ENCODE data around the gene NUP85. TPM values are rescaled to one million over a fixed set of nuclear protein-coding genes. Genes with fewer than 3 reads are reported as not detected.
"Not testable (repeated sequence)": the region's sequence is repeated elsewhere in the genome, so short reads cannot be mapped to it uniquely, and the experiment has no call there.

The NUP85 gene
- total RNA-seq, 1 donor = 41.5 TPM

DNA sequence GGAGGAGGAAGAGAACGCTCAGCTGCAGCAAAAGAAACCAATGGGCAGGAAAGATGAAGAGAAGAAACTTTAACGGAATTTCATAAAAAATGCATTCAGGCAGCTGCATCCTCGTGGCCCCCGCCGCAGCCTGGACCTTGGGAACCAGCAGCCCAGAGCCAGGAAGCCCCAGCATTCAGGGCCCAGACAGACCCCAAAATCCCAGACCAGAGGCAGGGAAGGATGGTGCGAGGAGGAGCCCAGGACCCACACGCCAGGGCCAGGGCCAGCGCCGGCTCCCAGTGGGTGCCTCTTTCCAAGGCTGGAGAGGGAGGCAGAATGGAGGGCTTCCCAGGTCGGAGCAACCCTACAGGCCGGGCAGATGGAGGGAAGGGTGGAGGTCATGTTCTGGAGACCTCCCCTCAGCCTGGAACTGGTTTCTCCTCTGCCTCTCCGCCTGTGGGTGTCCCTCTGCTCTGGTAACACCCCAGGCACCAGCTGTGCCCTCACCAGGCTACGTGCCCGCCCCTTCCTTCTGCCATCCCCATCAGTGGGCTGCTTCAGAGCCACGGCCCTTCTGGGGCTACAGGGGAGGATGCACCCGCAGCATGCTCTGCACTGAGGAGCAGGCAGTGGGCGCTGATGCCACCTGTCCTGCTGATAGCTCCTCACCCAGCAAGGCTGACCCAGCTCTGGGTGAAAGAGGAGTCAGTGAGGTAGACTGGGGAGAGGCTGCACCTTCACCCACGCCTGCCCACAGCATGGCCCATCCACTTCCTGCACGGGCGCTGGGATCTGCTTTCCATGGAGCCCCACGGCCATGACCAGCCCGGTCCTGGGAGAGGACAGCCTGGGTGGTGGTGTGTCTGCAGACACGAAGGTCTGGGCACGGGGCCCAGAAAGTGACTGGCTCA lies 66.7 kb downstream of the NUP85 start:
- TF ChIP-seq, protein P1, sequence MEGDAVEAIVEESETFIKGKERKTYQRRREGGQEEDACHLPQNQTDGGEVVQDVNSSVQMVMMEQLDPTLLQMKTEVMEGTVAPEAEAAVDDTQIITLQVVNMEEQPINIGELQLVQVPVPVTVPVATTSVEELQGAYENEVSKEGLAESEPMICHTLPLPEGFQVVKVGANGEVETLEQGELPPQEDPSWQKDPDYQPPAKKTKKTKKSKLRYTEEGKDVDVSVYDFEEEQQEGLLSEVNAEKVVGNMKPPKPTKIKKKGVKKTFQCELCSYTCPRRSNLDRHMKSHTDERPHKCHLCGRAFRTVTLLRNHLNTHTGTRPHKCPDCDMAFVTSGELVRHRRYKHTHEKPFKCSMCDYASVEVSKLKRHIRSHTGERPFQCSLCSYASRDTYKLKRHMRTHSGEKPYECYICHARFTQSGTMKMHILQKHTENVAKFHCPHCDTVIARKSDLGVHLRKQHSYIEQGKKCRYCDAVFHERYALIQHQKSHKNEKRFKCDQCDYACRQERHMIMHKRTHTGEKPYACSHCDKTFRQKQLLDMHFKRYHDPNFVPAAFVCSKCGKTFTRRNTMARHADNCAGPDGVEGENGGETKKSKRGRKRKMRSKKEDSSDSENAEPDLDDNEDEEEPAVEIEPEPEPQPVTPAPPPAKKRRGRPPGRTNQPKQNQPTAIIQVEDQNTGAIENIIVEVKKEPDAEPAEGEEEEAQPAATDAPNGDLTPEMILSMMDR (IDR thresholded peaks at IDR 0.05; ENCODE audit: insufficient read depth, low read length) = no peak
- DNase-seq (ENCODE audit: low read depth) = no peak
- H3K4me3 ChIP-seq (ENCODE audit: low read depth, low read length) = peak overlapping the region; percentile 80

DNA sequence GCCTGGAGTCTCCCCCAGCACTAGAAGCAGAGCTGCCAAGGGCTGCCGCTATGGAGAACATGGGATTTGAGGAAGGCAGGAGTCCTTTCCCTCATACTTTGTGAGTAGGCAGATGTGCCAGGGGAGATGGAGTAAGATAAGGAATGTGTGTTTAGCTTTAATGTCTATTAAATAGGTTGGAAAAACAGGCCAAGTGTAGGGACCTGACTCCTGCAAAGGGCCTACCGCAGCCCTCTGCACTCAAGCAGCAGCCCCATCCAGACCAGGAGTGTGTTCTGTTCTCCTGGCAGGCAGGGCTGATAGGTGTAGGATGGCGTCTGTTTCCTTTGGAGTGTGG lies 67.3 kb downstream of the NUP85 start:
- TF ChIP-seq, protein P1 (IDR thresholded peaks at IDR 0.05; ENCODE audit: insufficient read depth, low read length) = no peak
- peak; percentile 72 for DNase-seq (ENCODE audit: low read depth)
- no peak overlapping the region for H3K4me3 ChIP-seq (ENCODE audit: low read depth, low read length)

DNA sequence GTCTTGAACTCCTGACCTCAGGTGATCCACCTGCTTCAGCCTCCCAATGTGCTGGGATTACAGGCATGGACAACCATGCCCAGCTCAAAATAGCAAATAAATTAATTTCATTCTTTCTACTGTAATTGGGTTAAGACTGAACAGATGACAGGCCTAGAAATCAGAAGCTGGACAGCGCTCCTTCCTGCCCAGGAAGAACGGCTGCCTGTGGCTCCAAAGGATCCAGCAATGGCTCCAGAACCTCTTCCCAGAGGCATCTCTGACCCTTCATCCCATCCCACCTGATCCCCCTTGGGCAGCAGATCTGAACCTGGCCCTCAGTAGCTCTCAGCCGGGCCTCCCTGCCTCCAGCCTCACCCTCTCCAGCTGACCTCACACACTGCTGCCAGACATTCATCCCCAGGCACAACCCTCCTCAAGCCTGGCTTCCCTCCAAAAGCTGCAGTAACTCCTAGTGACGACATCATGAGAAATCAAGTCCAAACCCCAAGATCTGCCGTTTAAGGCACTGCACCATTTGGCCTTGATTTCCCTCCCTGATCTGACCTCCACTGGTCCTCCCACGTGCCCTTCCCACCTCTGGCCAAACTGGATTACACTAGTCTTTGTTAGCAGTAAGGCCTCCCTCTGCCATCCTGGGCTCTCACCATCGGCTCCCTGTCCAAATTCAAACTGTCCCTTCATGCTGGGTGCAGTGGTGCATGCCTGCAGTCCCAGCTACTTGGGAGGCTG lies 68.7 kb downstream of the NUP85 start:
- peak; percentile 85 for DNase-seq (ENCODE audit: low read depth)
- TF ChIP-seq, protein P1 (IDR thresholded peaks at IDR 0.05; ENCODE audit: insufficient read depth, low read length) = no peak
- H3K4me3 ChIP-seq (ENCODE audit: low read depth, low read length) = no peak overlapping the region

DNA sequence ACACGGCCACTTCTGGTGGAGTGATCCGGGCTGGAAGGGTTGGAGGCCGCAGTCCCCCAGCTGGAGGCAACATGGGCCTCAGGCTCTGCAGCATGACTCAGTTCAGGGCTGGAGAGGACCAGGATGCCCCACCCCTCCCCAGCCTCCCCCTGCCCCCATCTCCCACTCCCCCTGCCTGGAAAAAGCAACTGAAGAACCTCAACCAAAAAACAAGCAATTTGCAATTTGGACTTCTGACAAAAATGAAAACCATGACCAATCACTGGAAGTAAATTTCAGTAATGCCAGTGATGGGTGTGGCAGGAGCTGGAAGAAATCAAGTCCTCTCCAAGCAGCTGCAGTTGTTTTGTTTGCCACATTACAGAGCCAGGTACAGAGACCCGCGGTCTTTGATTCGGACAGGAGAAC lies 72.2 kb downstream of the NUP85 start:
- DNase-seq (ENCODE audit: low read depth) = peak; percentile 74
- no peak overlapping the region for H3K4me3 ChIP-seq (ENCODE audit: low read depth, low read length)
- TF ChIP-seq, protein P1 (IDR thresholded peaks at IDR 0.05; ENCODE audit: insufficient read depth, low read length) = no peak

DNA sequence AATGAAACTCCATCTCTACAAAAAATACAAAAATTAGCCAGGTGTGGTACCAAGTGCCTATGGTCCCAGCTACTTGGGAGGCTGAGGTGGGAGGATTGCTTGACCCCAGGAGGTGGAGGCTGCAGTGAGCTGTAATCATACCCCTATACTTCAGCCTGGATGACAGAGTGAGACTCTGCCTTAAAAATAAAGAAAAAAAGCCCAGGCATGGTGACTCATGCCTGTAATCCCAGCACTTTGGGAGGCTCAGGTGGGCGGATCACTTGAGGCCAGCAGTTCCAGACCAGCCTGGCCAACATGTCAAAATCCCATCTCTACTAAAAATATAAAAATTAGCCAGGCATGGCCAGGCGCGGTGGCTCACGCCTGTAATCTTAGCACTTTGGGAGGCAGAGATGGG lies 74.7 kb downstream of the NUP85 start:
- H3K4me3 ChIP-seq (ENCODE audit: low read depth, low read length); DNase-seq (ENCODE audit: low read depth): not testable (repeated sequence)

DNA sequence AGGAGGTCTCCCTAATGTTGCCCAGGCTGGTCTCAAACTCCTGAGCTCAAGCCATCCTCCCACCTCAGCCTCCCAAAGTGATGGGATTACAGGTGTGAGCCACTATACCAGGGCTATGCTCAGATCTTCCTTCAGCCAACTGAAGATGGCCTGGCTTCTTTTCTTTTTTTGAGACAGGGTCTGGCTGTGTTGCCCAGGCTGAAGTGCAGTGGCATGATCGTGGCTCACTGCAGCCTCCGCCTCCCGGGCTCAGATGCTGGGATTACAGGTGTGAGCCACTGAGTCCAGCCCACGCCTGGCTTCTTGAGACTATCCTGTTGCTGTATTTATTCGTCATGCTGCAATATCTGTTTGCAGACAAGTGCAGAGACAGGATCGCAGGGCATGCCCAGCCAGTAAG lies 79.6 kb downstream of the NUP85 start:
- H3K4me3 ChIP-seq (ENCODE audit: low read depth, low read length) = no peak overlapping the region
- no peak for DNase-seq (ENCODE audit: low read depth)
- TF ChIP-seq, protein P1 (IDR thresholded peaks at IDR 0.05; ENCODE audit: insufficient read depth, low read length) = no peak

Other genes with a start within 250 kb of the NUP85 start
- gene HID1, start 232.9 kb upstream of the NUP85 start, total RNA-seq (ENCODE audit: low replicate concordance) = 0.33 and 0.90 TPM in 2 replicates
- 11.8 and 15.3 TPM in 2 replicates for gene CDR2L, start 218.0 kb upstream of the NUP85 start, total RNA-seq (ENCODE audit: low replicate concordance)
- 26.2 and 31.4 TPM in 2 replicates for gene MRPL58, start 193.0 kb upstream of the NUP85 start, total RNA-seq (ENCODE audit: low replicate concordance)
- gene ATP5PD, start 158.7 kb upstream of the NUP85 start, total RNA-seq (ENCODE audit: low replicate concordance) = 513 and 829 TPM in 2 replicates
- gene KCTD2, start 158.5 kb upstream of the NUP85 start, total RNA-seq (ENCODE audit: low replicate concordance) = 20.2 and 34.2 TPM in 2 replicates
- gene SLC16A5, start 117.7 kb upstream of the NUP85 start, total RNA-seq (ENCODE audit: low replicate concordance) = 2.8 and 4.4 TPM in 2 replicates
- 3.4 and 3.9 TPM in 2 replicates for gene ARMC7, start 95.7 kb upstream of the NUP85 start, total RNA-seq (ENCODE audit: low replicate concordance)
- gene NT5C, start 73.9 kb upstream of the NUP85 start, total RNA-seq (ENCODE audit: low replicate concordance) = 39.8 and 45.2 TPM in 2 replicates
- 71.1 and 79.6 TPM in 2 replicates for gene JPT1, start 51.2 kb upstream of the NUP85 start, total RNA-seq (ENCODE audit: low replicate concordance)
- gene SUMO2, start 22.7 kb upstream of the NUP85 start, total RNA-seq (ENCODE audit: low replicate concordance) = 89.9 and 129 TPM in 2 replicates
- 8.7 and 14.0 TPM in 2 replicates for gene GGA3, start 55.9 kb downstream of the NUP85 start, total RNA-seq (ENCODE audit: low replicate concordance)
- gene MRPS7, start 56.2 kb downstream of the NUP85 start, total RNA-seq (ENCODE audit: low replicate concordance) = 31.0 and 83.6 TPM in 2 replicates
- gene MIF4GD, start 65.6 kb downstream of the NUP85 start, total RNA-seq (ENCODE audit: low replicate concordance) = 3.8 and 9.9 TPM in 2 replicates
- 8.7 and 11.0 TPM in 2 replicates for gene SLC25A19, start 83.8 kb downstream of the NUP85 start, total RNA-seq (ENCODE audit: low replicate concordance)
- gene GRB2, start 200.0 kb downstream of the NUP85 start, total RNA-seq (ENCODE audit: low replicate concordance) = 54.3 and 57.6 TPM in 2 replicates

Data from fibroblast of the aortic adventitia (primary cell).